Activated naive CD8-positive, alpha-beta T cell treated with anti-CD3 and anti-CD28 coated beads for 36 hours (primary cell): Measurements from ENCODE around the gene HSD17B3. TPM values are rescaled to one million over a fixed set of nuclear protein-coding genes. Genes with fewer than 3 reads are reported as not detected.

ENCODE experiments used
- total RNA-seq, 2 experiments: library from RNA; stranded (reverse); gene quantifications; one replicate each; pipeline ENCODE4 v1.2.3, GENCODE V29; 2021

Gene HSD17B3
- total RNA-seq, 2 experiments from 2014 or later, result not detected

Other genes starting within 250 kb of the HSD17B3 start
- gene SLC35D2, start 81.5 kb upstream of the HSD17B3 start, total RNA-seq, result 1 to 10 TPM in 1 of 2 experiments, under 1 TPM in 1; 0.80 to 1.5 TPM
- gene ZNF367, start 116.2 kb upstream of the HSD17B3 start, total RNA-seq, result 10 to 100 TPM; 40.2 to 40.9 TPM
- gene HABP4, start 148.0 kb upstream of the HSD17B3 start, total RNA-seq, result 1 to 10 TPM; 6.1 to 7.2 TPM